Suprapubic skin (tissue), 4 donors: ENCODE data around the gene SLF1. TPM values are rescaled to one million over a fixed set of nuclear protein-coding genes. Genes with fewer than 3 reads are reported as not detected.

Experiments
- DNase-seq, 2 donors: peaks; one replicate each; pipeline ENCODE4 v3.0.0-alpha.2; 2019; ENCODE audit warnings: low spot score in 2 of 2
- H3K27ac ChIP-seq: fragments of 200-600 bp; sonication (generic); one replicate; pipeline ENCODE4 v1.5.1; 2019
- H3K27me3 ChIP-seq: fragments of 200-600 bp; sonication (generic); one replicate; pipeline ENCODE4 v1.5.1; 2019
- H3K36me3 ChIP-seq: fragments of 200-600 bp; sonication (generic); one replicate; pipeline ENCODE4 v1.5.1; 2019
- H3K4me1 ChIP-seq: fragments of 200-600 bp; sonication (generic); one replicate; pipeline ENCODE4 v1.5.1; 2019
- H3K4me3 ChIP-seq: fragments of 200-600 bp; sonication (generic); one replicate; pipeline ENCODE4 v1.5.1; 2019; ENCODE audit warnings: mild to moderate bottlenecking
- H3K9me3 ChIP-seq: fragments of 200-600 bp; sonication (generic); one replicate; pipeline ENCODE4 v1.5.1; 2019
- CTCF ChIP-seq, 2 donors: fragments of 200-600 bp in 1 of 2; fragments of 450-650 bp in 1 of 2; sonication (generic) in 1 of 2; IDR thresholded peaks; one replicate each; pipeline ENCODE4 v1.5.1; 2016 to 2019; ENCODE audit warnings: antibody characterized with exemption in 2 of 2, mild to moderate bottlenecking in 1 of 2, moderate library complexity in 1 of 2
- EP300 ChIP-seq: sonication (generic); formaldehyde crosslinking; IDR thresholded peaks from one replicate; pipeline ENCODE4 v1.6.1; 2017; ENCODE audit warnings: antibody characterized with exemption
- POLR2A ChIP-seq, 2 donors: fragments of 450-650 bp; IDR thresholded peaks; one replicate each; pipeline ENCODE4 v1.6.1; 2017; ENCODE audit warnings: antibody characterized with exemption in 2 of 2, mild to moderate bottlenecking in 2 of 2, moderate library complexity in 2 of 2
- POLR2AphosphoS5 ChIP-seq, 3 donors: sonication (generic); formaldehyde crosslinking; IDR thresholded peaks; one replicate each; pipeline ENCODE4 v1.6.1; 2017; ENCODE audit warnings: antibody characterized with exemption in 3 of 3
- WGBS: methylation state at CpG from one replicate; pipeline ENCODE4 v1.1.5; 2018; 5-methylcytosine and 5-hydroxymethylcytosine counted together
- total RNA-seq, 4 donors: library from RNA; depleted of rRNA; stranded (reverse); fragments of >200 nt; gene quantifications; one replicate each; pipeline ENCODE4 v1.1.0, GENCODE V29; 2016

Gene SLF1
- total RNA-seq, 4 donors from 2014 or later: 2.1 to 17.6 (median 3.1) TPM

DNA sequence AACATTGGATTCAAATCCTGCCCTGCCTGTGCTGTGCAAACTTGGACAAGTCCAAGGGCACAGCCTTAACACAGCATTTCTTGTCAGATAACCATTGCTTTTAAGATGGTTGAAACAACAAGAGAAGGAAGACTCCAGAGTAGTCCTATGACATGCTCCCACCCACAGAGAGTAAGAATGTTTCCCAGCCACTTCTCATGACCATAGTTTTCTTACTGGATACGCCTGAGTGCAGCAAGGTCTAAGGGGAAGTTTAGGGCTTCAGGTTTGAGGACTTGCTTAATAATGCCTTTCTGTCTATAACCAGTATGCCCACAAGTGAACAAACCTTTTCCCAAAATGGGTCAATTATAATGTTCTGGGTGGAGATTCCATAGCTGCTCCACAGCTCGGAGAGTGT lies 126.4 kb downstream of the SLF1 start:
- Histone ChIP-seq H3K4me3 (no peak overlapping the region), H3K27me3 (no peaks in the 10 kb centered on the region), H3K9me3 (no peaks in the 10 kb centered on the region), H3K4me1 (no peaks in the 10 kb centered on the region), H3K36me3 (no peaks in the 10 kb centered on the region), H3K27ac (no peak overlapping the region)
- TF ChIP-seq CTCF (IDR thresholded peaks at IDR 0.05) (no peak), EP300 (no peak), POLR2AphosphoS5 (IDR thresholded peaks at IDR 0.05) (no peak), POLR2A (IDR thresholded peaks at IDR 0.05) (no peak)
- no peak for DNase-seq
- 60% methylated on average over 2 of the region's 2 CpGs for WGBS

- H3K27me3 ChIP-seq: no peaks in the 10 kb centered on the region
- no peaks in the 10 kb centered on the region for H3K4me1 ChIP-seq
- no peak for DNase-seq
- no peak overlapping the region for H3K27ac ChIP-seq
- no peak for TF ChIP-seq EP300
- no peak for TF ChIP-seq POLR2AphosphoS5 (IDR thresholded peaks at IDR 0.05)
- TF ChIP-seq CTCF (IDR thresholded peaks at IDR 0.05): no peak
- no peak for TF ChIP-seq POLR2A (IDR thresholded peaks at IDR 0.05)
- no peaks in the 10 kb centered on the region for H3K9me3 ChIP-seq
- no peaks in the 10 kb centered on the region for H3K36me3 ChIP-seq
- 85% methylated on average over 5 of the region's 5 CpGs for WGBS
- H3K4me3 ChIP-seq: no peak overlapping the region
Measured at GRCh38 chr5:94745786-94746730, 127.6 kb downstream of the SLF1 start.

GRCh38 chr5:94746731-94747124 lies 128.3 kb downstream of the SLF1 start:
- no peak overlapping the region for H3K4me3 ChIP-seq

More at GRCh38 chr5:94746731-94747124, 128.3 kb downstream of the SLF1 start:
- DNase-seq: no peak
- Histone ChIP-seq H3K4me1 (no peaks in the 10 kb centered on the region), H3K9me3 (no peaks in the 10 kb centered on the region), H3K36me3 (no peaks in the 10 kb centered on the region), H3K27me3 (no peaks in the 10 kb centered on the region), H3K27ac (no peak overlapping the region)
- 73% methylated on average over 1 of the region's 1 CpG for WGBS
- TF ChIP-seq POLR2A (IDR thresholded peaks at IDR 0.05) (no peak), POLR2AphosphoS5 (IDR thresholded peaks at IDR 0.05) (no peak), CTCF (IDR thresholded peaks at IDR 0.05) (no peak), EP300 (no peak)

Other genes with a start within 250 kb of the SLF1 start
- 1 to 10 TPM; 3.4 to 5.8 (median 4.5) TPM for gene KIAA0825, start 65 bp upstream of the SLF1 start, total RNA-seq